HS-5 (cell line): ENCODE results near the gene CRIP3.
"Not testable (repeated sequence)": the region's sequence is repeated elsewhere in the genome, so short reads cannot be mapped to it uniquely, and the experiment has no call there.

ENCODE experiments used
- DNase-seq: peaks from one replicate; pipeline ENCODE4 v3.0.0-alpha.2; 2012; ENCODE audit warnings: low read depth

The CRIP3 gene

DNA sequence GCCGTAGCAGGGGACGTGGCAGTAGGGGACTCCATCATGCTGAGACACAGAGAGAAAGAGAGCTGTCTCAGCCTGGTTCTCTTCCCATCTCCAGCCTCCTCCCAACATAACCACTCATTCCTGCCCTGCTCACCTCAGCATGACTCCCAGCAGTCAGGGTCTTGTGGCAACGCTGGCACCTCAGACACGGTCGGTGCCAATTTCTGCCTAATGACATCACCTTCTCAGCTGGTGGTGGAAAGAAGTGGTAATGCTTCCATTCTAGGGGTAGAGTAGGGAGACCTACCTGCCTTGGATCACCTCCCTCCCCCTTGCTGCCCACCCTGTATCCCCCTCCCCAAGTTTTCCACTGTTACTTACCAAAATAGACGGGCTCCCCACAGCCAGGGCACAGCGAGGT is 2.5 kb downstream of the CRIP3 start:
- DNase-seq = no peak

DNA sequence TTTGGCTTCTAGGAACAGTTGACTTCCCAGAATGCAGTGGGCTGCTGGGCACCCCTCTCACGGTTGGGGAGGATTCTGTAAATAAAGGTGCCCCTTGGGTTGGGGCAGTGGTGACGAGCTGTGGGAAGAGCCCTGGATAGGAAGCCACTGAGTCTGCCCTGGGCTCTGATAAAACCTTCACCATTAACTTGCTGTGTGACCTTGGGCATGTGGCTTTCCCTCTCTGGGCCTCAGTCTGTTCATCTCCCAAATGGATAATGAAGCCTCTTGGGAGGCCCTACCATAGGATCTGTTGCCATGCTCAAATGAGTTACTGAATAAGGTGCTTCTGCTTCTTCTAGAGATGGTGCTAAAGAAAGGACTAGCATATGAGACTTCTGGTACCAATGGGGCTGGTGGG is 3.7 kb downstream of the CRIP3 start:
- no peak for DNase-seq

DNA sequence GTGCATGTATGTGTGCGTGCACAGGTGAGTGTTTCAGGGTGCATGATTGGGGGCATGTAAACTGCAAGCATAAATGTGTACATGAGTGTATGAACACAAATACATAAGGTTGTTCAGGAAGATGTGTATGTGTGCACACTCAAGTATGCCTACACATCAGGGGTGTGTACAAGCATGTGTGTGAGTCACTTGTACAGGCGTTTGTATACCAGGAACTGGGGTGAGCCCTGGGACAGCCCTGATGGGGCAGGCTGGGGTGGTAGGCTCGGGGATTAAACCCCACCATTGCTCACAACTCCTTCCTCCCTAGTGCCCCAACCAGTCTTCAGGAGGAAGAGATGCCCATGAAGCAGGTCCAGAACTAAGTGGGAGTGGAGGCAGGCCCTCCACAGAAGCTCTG is 4.3 kb downstream of the CRIP3 start:
- DNase-seq = no peak

DNA sequence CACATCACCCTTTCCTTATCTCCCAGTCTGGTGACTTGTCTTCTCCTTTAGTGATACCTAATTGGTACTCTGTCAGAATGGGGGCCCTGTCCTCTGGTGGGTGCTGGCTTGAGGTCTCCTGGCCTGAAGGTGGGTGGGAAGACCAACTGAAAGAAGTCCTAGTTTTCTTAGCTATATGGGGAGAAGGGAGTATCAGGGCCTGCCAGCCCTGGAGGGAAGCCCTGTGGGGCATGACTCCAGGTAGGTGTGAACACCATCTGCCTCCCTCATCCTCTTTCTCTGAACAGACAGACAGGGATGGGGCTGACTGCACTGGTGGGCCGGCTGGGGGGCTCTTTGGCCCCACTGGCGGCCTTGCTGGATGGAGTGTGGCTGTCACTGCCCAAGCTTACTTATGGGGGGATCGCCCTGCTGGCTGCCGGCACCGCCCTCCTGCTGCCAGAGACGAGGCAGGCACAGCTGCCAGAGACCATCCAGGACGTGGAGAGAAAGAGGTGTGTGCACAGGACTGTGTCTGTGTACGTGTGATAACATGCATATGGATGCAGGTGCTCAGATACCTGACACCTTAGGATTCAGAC is 4.8 kb downstream of the CRIP3 start:
- no peak for DNase-seq

- not testable (repeated sequence) for DNase-seq
Measured at GRCh38 chr6:43303006-43303405, 5.6 kb downstream of the CRIP3 start.

- DNase-seq = no peak
Measured at GRCh38 chr6:43302126-43302525, 6.5 kb downstream of the CRIP3 start.

DNA sequence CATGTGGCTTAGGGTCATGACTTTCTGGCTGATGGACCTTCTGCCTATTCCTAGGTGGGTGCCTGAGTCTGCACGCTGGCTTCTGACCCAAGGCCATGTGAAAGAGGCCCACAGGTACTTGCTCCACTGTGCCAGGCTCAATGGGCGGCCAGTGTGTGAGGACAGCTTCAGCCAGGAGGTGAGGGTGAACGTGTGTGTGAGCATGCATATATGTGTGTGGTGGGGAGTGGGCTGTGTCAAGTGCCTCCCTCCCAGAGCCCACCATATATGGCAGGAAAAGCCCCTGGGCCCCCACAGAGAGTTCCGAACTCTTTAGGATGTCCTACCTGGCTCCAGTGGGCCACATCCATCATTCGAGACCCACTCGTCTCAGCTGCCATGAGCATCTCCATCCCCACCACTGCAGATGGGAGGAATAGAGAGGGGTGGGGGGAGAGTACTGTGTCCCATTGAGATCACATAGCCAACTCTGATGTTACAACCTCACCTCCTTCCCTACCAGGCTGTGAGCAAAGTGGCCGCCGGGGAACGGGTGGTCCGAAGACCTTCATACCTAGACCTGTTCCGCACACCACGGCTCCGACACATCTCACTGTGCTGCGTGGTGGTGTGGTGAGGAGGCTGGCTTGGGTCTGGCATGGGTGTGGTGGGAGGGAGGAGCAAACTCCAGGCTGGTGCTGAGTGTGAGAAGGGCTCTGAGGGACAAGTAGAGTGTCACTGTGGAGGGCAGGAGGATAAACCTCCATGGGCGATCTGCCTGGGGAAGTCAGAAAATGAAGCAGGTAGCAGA is 7.3 kb downstream of the CRIP3 start:
- no peak for DNase-seq

GRCh38 chr6:43299338-43300293 is 9.0 kb downstream of the CRIP3 start:
- no peak for DNase-seq

DNA sequence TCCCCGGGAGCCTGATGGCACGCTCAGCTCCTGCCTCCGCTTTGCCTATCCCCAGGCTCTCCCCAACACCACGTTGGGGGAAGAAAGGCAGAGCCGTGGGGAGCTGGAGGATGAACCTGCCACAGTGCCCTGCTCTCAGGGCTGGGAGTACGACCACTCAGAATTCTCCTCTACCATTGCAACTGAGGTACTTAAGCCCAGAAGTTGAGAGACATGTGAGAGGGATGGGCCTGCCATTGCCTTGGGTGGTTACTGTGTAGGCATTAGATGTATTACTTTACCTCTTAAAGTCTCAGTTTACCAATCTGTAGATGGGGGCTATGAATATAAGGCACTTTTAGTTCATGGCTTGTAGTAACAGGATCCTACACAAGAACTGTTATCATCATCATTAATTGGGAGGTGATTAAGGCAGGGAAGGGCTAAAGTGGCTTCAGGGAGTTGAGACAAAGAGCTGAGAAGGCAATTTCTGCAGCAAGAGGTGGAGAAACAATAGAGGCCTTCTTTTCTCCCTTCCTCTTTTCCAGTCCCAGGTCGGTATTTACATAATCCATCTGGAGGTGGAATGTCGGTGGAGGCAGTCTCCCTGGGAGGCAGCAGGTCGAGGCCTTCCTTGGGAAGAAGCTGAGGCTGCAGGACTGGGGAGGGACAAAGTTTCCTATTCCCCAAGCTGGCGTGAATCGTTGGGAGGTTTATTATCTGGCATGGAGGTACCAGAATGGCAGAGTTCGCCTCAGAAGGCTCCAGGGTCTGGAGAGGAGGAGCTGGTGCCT is 9.9 kb downstream of the CRIP3 start:
- no peak for DNase-seq

DNA sequence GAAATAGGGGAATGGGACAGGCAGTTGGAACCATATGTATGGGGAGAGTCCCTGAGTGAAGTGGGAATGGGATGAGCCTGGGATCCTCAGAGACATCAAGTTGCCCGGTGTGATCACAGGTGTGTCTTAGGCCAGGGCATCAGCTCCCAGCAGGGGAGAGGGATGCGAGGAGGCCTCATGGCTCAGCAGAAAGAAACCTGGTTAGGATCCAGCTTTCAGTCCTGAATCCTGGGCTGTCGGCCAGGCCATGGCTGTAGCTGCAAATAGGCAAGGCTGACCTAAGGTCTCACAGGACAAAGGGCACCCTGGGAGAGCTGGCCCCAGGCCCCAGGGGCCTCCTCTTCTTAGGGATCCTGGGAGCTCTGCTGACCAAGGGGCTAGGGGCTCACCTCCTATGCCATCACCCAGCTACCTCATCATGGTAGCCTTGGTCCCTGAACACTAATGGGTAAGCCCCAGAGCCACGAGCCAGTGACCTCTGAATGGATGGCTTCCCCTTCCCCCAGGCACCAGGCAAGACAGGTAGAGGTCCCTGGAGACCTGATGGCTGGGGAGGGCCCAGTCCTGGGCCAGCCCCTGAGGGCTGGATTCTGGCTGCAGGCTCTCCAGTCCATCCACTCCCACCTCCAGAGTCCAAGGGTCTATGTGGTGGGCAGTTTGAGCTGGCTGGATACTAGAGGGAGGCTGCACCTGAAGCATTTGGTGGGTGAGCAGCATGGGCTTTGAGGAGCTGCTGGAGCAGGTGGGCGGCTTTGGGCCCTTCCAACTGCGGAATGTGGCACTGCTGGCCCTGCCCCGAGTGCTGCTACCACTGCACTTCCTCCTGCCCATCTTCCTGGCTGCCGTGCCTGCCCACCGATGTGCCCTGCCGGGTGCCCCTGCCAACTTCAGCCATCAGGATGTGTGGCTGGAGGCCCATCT is 10.7 kb downstream of the CRIP3 start, which contains the start of gene SLC22A7:
Gene SLC22A7 (plus strand): TSS at position 617 of the 921 bp plus-strand sequence. CDS start 99 bp downstream, at position 716.
- DNase-seq = no peak

DNA sequence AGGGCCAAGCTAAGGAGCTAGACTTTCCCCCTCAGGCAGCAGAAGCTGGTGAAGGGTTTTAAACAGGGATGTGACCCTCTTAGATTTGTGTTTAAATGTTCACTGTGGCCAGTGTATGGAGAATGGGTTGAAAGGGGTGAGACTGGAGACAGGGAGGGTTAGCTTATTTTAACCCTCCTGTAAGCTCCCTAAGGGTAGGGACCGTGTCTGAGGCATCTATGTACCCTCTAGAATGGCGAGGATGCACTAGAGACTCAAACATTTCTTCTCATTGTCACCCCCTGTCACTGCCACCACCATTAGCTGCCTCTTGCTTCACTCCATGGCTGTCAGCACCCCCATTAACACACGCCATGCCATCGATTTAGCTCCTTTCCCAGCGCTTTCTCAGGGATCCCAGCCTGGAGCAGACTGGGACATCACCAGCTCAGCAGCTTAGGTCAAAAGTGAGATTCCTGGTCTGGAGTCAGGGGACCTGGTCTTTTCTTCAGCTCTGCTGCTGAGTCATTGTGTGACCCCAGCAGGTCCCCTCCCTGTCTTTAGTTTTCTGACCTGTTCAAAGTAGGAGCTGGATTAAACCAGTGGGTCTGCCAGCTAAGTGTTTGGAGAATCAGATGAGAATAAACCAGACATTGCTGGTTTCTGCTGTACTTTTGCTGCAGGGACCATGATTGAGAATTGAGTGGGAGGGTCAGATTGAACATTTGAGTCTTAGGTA is 11.7 kb downstream of the CRIP3 start:
- no peak for DNase-seq

DNA sequence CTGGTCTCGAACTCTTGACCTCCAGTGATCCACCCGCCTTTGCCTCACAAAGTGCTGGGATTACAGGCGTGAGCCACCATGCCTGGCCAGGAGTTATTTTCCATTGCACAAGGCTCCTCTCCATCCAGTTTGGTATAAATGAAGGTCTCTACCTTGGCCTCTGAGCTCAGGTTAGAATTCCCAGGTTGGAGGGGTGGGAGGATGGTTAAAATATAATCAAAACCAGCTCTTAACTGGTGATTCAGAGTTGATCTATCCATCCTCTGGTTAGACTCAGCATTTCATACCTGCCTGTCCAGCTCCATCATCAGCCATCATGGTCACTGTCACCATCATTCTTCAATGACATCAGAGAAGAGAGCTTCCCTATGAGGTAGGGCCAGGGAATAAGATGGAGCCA is 13.2 kb downstream of the CRIP3 start:
- DNase-seq = no peak

- no peak for DNase-seq
Measured at GRCh38 chr6:43294536-43294935, 14.1 kb downstream of the CRIP3 start.

DNA sequence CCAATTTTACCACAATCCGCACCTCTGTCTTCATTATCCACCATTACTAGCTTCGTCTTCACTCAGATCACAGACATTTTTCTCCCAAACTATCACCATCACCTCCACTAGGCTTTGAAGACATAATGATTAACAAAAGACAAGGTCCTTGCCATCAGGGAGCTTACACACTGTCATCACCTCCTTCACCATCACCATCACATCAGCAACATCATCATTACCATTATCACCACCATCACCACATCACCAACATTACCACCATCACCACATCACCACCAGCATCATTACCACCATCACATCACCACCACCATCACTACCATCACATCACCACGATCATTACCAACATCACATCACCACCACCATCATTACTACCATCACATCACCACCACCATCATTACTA is 14.9 kb downstream of the CRIP3 start:
- no peak for DNase-seq

GRCh38 chr6:43292763-43293318 is 15.8 kb downstream of the CRIP3 start:
- DNase-seq = no peak

- DNase-seq = no peak
Measured at GRCh38 chr6:43292341-43292740, 16.3 kb downstream of the CRIP3 start.

GRCh38 chr6:43291708-43292107 is 16.9 kb downstream of the CRIP3 start:
- DNase-seq = no peak

DNA sequence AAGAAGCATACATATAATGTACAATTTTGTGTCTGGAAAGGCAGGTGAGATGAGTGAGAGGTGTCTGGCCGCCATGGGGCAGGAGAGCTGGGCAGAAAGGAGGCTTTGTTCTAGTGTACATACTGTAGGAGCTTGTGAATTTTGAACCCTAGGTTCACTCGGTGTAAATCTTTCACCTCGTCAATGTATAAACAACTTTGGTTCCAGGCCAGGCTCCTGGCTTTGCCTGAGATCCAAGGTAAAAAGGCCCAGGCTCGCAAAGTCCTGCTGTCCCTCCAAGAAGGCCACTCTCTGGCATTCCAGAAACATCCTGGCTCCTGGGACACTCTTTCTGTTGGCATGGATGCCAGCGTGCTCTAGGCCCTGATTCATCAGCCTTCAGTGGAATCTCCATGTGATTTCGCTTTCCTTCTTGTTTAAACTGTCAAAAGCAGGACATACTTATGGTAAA is 17.7 kb downstream of the CRIP3 start:
- DNase-seq = no peak

DNA sequence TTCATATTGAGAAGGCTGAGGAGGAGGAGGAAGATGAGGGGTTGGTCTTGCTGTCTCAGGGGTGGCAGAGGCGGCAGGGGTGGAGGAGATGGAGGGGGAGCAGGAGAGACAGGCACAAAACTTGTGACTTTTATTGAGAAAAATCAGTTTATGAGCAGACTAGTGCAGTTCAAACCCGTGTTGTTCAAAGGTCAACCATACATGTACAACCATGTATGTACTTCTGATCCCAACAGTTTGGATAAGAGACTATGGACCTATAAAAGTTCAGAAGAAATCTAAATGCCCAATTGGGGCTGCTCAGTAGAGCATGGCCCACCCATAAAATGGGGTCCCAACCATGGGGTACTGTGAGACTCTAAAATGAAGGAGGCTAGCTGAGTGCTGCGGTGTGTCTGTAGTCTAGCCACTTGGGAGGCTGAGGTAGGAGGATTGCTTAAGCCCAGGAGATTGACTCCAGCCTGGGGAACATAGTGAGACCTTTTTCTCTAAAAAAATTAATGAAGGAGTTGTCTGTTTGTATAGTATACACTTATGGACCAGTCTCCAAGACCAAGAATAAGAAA is 18.2 kb downstream of the CRIP3 start:
- DNase-seq = no peak
